CD4-positive, alpha-beta T cell treated with Interleukin-10 for 1 hour (primary cell): ENCODE results near the gene FBXL12.
"Not testable (repeated sequence)": the region's sequence is repeated elsewhere in the genome, so short reads cannot be mapped to it uniquely, and the experiment has no call there.

Source experiments
- DNase-seq: peaks from one replicate; pipeline ENCODE4 v3.0.0-alpha.2; 2020

The FBXL12 gene

GRCh38 chr19:9818734-9819595 is at the start of gene FBXL12:
Gene FBXL12 (minus strand): TSS chr19:9819079. CDS start chr19:9818813, 266 bp downstream.
- peak; percentile 100 for DNase-seq

- DNase-seq: peak; percentile 60
Measured at GRCh38 chr19:9865732-9866501, 47.0 kb upstream of the FBXL12 start.

- no peak for DNase-seq
Measured at GRCh38 chr19:9863759-9864158, 44.9 kb upstream of the FBXL12 start.

GRCh38 chr19:9862938-9863337 is 44.1 kb upstream of the FBXL12 start:
- DNase-seq: peak; percentile 20

- no peak for DNase-seq
Measured at GRCh38 chr19:9861503-9861902, 42.6 kb upstream of the FBXL12 start.

GRCh38 chr19:9860407-9860806 is 41.5 kb upstream of the FBXL12 start:
- no peak for DNase-seq

- DNase-seq: no peak
Measured at GRCh38 chr19:9858766-9859165, 39.9 kb upstream of the FBXL12 start.

GRCh38 chr19:9857920-9858746 is 39.3 kb upstream of the FBXL12 start:
- DNase-seq: peak; percentile 52

GRCh38 chr19:9857076-9857721 is 38.3 kb upstream of the FBXL12 start:
- DNase-seq: no peak

- no peak for DNase-seq
Measured at GRCh38 chr19:9856609-9857008, 37.7 kb upstream of the FBXL12 start.

GRCh38 chr19:9854282-9854846 is 35.5 kb upstream of the FBXL12 start:
- no peak for DNase-seq

GRCh38 chr19:9850235-9850959 is 31.5 kb upstream of the FBXL12 start:
- no peak for DNase-seq

- DNase-seq: no peak
Measured at GRCh38 chr19:9849791-9850190, 30.9 kb upstream of the FBXL12 start.

GRCh38 chr19:9848762-9849161 is 29.9 kb upstream of the FBXL12 start:
- no peak for DNase-seq

- DNase-seq: peak; percentile 52
Measured at GRCh38 chr19:9848060-9848459, 29.2 kb upstream of the FBXL12 start.

GRCh38 chr19:9847087-9847671 is 28.3 kb upstream of the FBXL12 start:
- DNase-seq: peak; percentile 36

GRCh38 chr19:9843626-9844273 is 24.9 kb upstream of the FBXL12 start:
- DNase-seq: not testable (repeated sequence)

- no peak for DNase-seq
Measured at GRCh38 chr19:9842834-9843625, 24.2 kb upstream of the FBXL12 start.

- no peak for DNase-seq
Measured at GRCh38 chr19:9839415-9839814, 20.5 kb upstream of the FBXL12 start.

- DNase-seq: no peak
Measured at GRCh38 chr19:9838324-9838723, 19.4 kb upstream of the FBXL12 start.
